CD4-positive, alpha-beta T cell treated with Interleukin-2 at 100 ng/mL for 4 hours (primary cell): ENCODE results near the gene PCDHAC2.

Experiments
- DNase-seq: peaks from one replicate; pipeline ENCODE4 v3.0.0-alpha.2; 2020; ENCODE audit warnings: low spot score

The PCDHAC2 gene, protein sequence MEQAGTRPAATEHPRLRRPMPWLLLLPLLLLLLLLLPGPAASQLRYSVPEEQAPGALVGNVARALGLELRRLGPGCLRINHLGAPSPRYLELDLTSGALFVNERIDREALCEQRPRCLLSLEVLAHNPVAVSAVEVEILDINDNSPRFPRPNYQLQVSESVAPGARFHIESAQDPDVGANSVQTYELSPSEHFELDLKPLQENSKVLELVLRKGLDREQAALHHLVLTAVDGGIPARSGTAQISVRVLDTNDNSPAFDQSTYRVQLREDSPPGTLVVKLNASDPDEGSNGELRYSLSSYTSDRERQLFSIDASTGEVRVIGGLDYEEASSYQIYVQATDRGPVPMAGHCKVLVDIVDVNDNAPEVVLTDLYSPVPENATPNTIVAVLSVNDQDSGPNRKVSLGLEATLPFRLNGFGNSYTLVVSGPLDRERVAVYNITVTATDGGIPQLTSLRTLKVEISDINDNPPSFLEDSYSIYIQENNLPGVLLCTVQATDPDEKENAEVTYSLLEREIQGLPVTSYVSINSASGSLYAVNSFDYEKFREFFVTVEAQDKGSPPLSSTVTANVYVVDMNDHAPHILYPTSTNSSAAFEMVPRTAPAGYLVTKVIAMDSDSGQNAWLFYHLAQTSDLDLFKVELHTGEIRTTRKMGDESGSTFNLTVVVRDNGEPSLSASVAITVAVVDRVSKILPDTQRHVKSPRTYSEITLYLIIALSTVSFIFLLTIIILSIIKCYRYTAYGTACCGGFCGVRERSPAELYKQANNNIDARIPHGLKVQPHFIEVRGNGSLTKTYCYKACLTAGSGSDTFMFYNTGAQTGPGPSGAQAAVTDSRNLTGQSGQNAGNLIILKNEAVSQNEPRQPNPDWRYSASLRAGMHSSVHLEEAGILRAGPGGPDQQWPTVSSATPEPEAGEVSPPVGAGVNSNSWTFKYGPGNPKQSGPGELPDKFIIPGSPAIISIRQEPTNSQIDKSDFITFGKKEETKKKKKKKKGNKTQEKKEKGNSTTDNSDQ

DNA sequence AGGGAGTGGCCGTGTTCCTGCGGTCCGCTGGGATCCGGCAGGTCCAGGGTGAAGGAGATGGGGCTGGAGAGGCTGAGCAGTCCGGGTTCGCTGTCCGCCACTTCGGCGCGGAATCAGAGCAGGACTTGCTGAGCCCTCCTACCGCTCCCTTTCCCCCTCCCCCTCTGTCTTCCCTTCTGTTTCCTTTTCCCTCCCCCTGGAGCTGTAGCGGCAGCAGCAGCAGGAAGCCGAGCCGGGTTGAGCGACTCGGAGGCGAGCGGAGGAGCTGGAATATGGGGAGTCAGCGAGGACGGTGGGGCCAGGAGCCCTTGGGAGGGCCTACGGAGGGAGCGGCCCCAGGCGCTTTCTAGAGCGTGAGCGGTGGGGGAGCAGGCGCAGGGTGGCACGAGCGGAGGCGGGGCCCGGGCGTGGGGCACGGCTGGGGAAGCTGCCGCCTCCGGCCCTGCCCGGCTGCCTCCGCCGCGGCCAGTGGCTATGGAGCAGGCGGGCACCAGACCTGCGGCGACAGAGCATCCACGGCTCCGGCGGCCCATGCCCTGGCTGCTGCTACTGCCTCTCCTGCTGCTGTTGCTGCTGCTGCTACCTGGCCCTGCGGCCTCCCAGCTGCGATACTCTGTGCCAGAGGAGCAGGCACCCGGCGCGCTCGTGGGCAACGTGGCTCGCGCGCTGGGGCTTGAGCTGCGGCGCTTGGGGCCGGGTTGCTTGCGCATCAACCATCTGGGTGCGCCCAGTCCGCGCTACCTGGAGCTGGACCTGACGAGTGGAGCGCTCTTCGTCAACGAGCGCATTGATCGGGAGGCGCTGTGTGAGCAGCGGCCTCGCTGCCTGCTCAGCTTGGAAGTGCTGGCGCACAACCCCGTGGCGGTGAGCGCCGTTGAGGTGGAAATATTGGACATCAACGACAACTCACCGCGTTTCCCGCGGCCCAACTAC lies at the start of gene PCDHAC2:
Gene PCDHAC2, plus strand, starts transcription at position 184 of the 933 bp plus-strand sequence. Its CDS starts 291 bp downstream, at position 475.
- DNase-seq = no peak

DNA sequence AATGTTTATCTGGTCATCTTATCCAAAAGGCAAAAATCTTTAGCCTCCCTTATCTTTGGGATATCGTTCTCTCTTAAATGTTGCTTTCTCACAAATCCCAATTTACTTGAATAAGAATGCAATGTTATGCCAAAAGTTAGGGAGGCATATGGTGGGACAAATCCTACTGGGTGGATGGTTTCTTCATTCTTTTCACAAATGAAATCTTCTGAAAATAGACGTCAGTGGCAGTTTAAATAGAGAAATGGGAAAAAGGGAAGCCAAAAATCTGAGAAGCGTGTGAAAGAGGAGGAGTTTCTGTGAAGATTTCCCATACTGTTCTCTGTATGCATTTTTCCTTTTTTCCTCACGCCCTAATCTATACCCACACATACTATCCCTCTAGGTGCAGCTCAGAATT lies 42.7 kb upstream of the PCDHAC2 start:
- no peak for DNase-seq

DNA sequence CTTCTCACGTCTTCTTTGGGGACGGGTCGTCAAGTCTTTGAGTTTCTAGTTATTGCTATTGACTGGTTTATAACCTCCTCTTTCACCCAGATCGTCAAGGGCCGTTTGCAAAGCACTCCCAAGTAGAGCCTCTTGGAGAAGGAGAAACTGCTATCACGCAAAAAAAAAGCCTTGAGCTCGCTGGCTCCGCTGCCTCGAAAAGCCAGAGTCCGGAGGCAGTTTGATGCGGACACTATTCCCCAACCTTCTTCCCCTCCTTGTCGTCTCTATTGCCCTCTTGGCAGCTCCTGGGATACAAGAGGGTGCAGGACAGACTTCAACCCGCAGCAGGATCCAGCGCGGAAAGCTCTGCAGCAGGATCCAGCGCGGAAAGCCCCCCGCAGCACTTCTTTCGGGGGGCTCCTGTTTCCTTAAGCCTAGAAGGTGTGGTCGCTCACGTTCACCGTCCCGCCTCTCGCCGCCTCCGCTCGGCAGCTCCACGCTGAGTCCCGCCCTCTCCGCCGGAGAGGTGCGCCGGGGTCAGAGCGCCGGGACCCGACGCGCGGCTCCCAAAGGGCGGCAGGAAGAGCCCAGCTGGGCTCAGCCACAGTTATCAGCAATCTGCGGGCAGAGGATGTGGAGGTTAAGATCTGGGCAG lies 40.4 kb upstream of the PCDHAC2 start, which contains the start of gene PCDHAC1:
Gene PCDHAC1, plus strand, starts transcription at position 494 of the 637 bp plus-strand sequence. CDS start 594 bp downstream, outside the sequence.
- no peak for DNase-seq

GRCh38 chr5:140926443-140927227 lies 39.6 kb upstream of the PCDHAC2 start:
- no peak for DNase-seq

GRCh38 chr5:140927228-140927573 lies 39.1 kb upstream of the PCDHAC2 start:
- DNase-seq = no peak

GRCh38 chr5:140934964-140935606 lies 31.2 kb upstream of the PCDHAC2 start:
- no peak for DNase-seq

- no peak for DNase-seq
Measured at GRCh38 chr5:140946578-140946977, 19.7 kb upstream of the PCDHAC2 start.

DNA sequence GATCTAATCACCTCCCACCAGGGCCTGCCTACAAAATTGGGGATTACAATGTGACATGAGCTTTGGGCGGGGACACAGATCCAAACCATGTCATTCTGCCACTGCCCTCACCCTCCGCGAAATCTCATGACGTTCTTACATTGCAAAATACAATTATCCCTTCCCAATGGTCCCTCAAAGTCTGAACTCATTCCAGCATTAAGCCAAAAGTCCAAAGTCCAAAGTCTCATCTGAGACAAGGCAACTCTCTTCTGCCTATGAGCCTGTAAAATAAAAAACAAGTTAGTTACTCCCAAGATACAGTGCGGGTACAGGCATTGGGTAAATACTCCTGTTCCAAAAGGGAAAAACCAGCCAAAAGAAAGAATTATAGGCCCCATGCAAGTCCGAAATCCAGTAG lies 14.6 kb upstream of the PCDHAC2 start:
- DNase-seq = no peak

DNA sequence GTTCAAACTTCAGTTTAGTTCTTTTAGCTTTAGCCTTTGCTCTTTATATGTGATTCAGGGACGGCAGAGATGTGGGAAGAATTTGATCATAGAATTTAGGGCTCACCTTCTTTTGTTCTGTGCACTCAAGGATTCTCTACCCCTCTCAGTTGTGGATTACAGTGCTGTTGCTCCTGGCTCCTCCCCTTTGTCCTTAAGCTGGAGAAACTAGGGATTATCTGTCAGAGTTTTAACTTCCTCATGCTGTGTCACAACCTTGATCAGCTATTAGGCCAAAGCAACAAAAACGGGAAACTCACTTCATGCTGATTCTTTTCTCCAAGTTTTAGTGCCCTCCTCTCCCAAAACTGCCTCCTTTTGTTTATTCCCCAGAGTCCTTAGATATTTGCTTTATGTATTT lies 13.0 kb upstream of the PCDHAC2 start:
- no peak for DNase-seq

DNA sequence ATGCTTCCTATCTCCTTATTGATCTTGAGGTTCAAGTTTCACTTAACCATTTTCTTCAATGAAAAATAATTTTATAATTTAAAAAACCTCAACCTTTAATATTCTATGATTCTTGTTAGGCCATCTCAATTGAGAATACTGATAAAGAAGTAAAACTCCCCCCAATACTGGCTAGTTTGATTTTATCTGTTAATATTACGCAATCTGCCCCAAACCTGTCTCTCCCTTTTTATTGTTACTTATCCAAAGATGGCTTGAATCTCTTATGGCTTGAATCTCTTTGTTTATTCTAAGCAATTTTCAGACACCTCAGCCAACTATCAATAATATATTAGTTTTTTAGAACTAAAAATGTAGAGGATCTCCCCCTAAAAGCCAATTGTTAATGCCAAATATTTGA lies 4.1 kb upstream of the PCDHAC2 start:
- DNase-seq = no peak

DNA sequence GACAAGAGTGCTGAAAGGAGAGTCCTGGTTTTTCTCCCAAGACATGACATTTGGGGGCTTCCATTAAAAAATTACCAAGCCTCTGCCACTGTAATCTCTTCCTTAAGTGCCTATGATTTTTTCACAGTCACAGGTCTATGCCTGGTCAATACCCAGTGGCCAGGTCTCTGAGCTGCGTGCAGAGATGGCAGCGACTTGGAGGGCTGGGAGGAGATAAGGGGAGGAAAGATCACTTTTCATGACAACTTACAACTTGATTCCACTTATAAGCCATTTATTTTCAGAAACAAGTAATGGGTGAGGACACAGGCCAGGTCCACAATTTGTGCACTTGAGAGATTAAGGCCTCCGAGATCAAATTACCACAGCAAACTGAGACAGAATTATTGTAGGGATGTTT lies 1.9 kb upstream of the PCDHAC2 start:
- DNase-seq = no peak

DNA sequence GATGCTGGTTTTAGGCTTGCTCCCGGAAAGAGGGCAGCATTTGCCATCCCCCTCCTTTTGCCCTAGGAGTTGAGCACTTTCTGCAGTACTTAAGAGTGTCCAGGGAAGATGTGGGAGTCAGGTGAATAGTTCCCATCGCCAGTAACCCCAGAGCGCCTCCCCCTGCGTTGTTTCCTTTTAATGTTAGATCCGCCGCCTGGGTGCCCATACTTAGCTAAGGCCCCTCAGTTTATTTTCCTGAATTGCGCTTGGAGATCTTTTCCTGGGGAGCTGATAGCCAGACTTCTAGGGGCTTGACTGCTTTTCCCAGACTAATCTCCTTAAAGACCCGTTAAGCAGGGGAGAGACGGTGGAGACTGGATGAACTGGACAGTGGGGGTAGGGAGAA lies 377 bp upstream of the PCDHAC2 start:
- DNase-seq = no peak

GRCh38 chr5:140967226-140967893 lies 1.1 kb downstream of the PCDHAC2 start:
- DNase-seq = no peak

- DNase-seq = no peak
Measured at GRCh38 chr5:140969880-140970279, 3.6 kb downstream of the PCDHAC2 start.

DNA sequence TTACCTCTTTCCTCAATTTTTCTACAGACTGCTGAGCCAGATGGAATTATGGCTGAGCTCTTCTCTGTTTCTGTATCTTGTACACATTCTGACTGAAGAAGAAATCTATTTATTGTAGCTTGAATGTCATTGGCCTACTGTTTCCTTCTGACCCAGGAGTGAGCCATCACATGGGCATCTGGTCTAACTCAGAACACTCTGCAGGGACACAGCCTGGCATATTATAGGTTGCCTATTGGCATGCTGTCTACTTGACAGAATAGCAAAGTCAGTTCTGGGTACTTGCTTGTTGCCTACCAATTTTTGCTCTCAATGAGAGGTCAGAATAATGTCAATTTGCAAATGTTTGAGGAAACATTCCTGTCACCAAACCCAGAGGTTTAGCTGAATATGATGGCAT lies 7.3 kb downstream of the PCDHAC2 start:
- no peak for DNase-seq

GRCh38 chr5:140977003-140977402 lies 10.7 kb downstream of the PCDHAC2 start:
- DNase-seq = no peak

DNA sequence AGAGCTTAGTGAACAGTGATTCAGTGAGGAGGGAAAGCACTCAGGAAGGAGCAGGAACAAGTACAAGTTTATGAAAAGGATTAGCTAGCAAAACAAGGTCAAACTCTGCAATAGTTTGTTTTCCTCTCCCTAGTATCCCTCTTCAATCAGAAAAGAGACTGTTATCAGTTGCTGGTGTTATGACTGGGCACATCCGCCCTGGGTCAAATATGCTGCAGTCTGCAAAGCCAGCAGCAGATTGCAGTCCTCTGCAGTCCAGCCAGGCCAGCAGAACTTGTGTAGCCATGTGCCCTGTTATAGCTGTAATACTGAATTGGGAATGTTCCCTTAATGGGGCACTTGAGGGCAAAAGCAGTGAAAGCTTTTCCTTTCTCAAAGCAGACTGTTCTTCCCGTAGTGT lies 12.0 kb downstream of the PCDHAC2 start:
- no peak for DNase-seq

GRCh38 chr5:140978983-140979382 lies 12.7 kb downstream of the PCDHAC2 start:
- DNase-seq = no peak

- DNase-seq = no peak
Measured at GRCh38 chr5:140982083-140982716, 15.9 kb downstream of the PCDHAC2 start.
